ENCODE data around the gene CPSF4L.
"Not testable (repeated sequence)": the region's sequence is repeated elsewhere in the genome, so short reads cannot be mapped to it uniquely, and the experiment has no call there.

CPSF4L gene

GRCh38 chr17:73261617-73261951 lies at the start of gene CPSF4L:
Gene CPSF4L (minus strand): TSS chr17:73261880. CDS start chr17:73261818, 62 bp downstream.
- DNase-seq = no peak

GRCh38 chr17:73311428-73311780 lies 49.7 kb upstream of the CPSF4L start:
- DNase-seq = no peak

GRCh38 chr17:73309727-73310596 lies 48.3 kb upstream of the CPSF4L start:
- DNase-seq = no peak

- DNase-seq = not testable (repeated sequence)
Observed at GRCh38 chr17:73308959-73309358, 47.3 kb upstream of the CPSF4L start.

- DNase-seq = no peak
Observed at GRCh38 chr17:73308017-73308823, 46.5 kb upstream of the CPSF4L start.

- peak; percentile 27 for DNase-seq
Observed at GRCh38 chr17:73307130-73307529, 45.5 kb upstream of the CPSF4L start.

GRCh38 chr17:73305845-73306836 lies 44.5 kb upstream of the CPSF4L start:
- no peak for DNase-seq

GRCh38 chr17:73304971-73305812 lies 43.5 kb upstream of the CPSF4L start:
- DNase-seq = no peak

GRCh38 chr17:73304438-73304837 lies 42.8 kb upstream of the CPSF4L start:
- DNase-seq = no peak

- DNase-seq = no peak
Observed at GRCh38 chr17:73302189-73302588, 40.5 kb upstream of the CPSF4L start.

GRCh38 chr17:73301369-73301768 lies 39.7 kb upstream of the CPSF4L start:
- DNase-seq = no peak

- DNase-seq = no peak
Observed at GRCh38 chr17:73300392-73300791, 38.7 kb upstream of the CPSF4L start.

- DNase-seq = no peak
Observed at GRCh38 chr17:73297934-73298861, 36.5 kb upstream of the CPSF4L start.

- DNase-seq = no peak
Observed at GRCh38 chr17:73293480-73293911, 31.8 kb upstream of the CPSF4L start.

- DNase-seq = no peak
Observed at GRCh38 chr17:73293031-73293430, 31.4 kb upstream of the CPSF4L start.

- no peak for DNase-seq
Observed at GRCh38 chr17:73292031-73292531, 30.4 kb upstream of the CPSF4L start.

GRCh38 chr17:73291260-73291801 lies 29.7 kb upstream of the CPSF4L start:
- no peak for DNase-seq

GRCh38 chr17:73290399-73291259 lies 28.9 kb upstream of the CPSF4L start:
- DNase-seq = no peak
